ENCODE measurements around the gene SCAI.
A peak's percentile ranks its signal among the peaks of the same experiment; 100 is the strongest.
"Not testable (repeated sequence)": the region's sequence is repeated elsewhere in the genome, so short reads cannot be mapped to it uniquely, and the experiment has no call there.

The SCAI gene

GRCh38 chr9:125150349-125151245 lies 7.3 kb upstream of the SCAI start:
- no peak for DNase-seq (ENCODE audit: low read depth in 3 of 3, low spot score in 1 of 3)

GRCh38 chr9:125147401-125147951 lies 4.1 kb upstream of the SCAI start:
- DNase-seq (ENCODE audit: low read depth in 3 of 3, low spot score in 1 of 3): no peak

GRCh38 chr9:125146247-125146646 lies 2.9 kb upstream of the SCAI start:
- no peak for DNase-seq (ENCODE audit: low read depth in 3 of 3, low spot score in 1 of 3)

GRCh38 chr9:125145425-125145824 lies 2.1 kb upstream of the SCAI start:
- DNase-seq (ENCODE audit: low read depth in 3 of 3, low spot score in 1 of 3): no peak

- DNase-seq (ENCODE audit: low read depth in 3 of 3, low spot score in 1 of 3): no peak
Measured at GRCh38 chr9:125142560-125143376, 560 bp downstream of the SCAI start.

- no peak for DNase-seq (ENCODE audit: low read depth in 3 of 3, low spot score in 1 of 3)
Measured at GRCh38 chr9:125141751-125142150, 1.6 kb downstream of the SCAI start.

GRCh38 chr9:125141251-125141650 lies 2.1 kb downstream of the SCAI start:
- DNase-seq (ENCODE audit: low read depth in 3 of 3, low spot score in 1 of 3): no peak

GRCh38 chr9:125140576-125140975 lies 2.8 kb downstream of the SCAI start:
- no peak for DNase-seq (ENCODE audit: low read depth in 3 of 3, low spot score in 1 of 3)

GRCh38 chr9:125137200-125137599 lies 6.1 kb downstream of the SCAI start:
- no peak for DNase-seq (ENCODE audit: low read depth in 3 of 3, low spot score in 1 of 3)

- DNase-seq (ENCODE audit: low read depth in 3 of 3, low spot score in 1 of 3): no peak
Measured at GRCh38 chr9:125134976-125135375, 8.4 kb downstream of the SCAI start.

- DNase-seq (ENCODE audit: low read depth in 3 of 3, low spot score in 1 of 3): no peak
Measured at GRCh38 chr9:125133403-125134329, 9.7 kb downstream of the SCAI start.

GRCh38 chr9:125131778-125132177 lies 11.6 kb downstream of the SCAI start:
- no peak for DNase-seq (ENCODE audit: low read depth in 3 of 3, low spot score in 1 of 3)

GRCh38 chr9:125126019-125126746 lies 17.1 kb downstream of the SCAI start:
- DNase-seq (ENCODE audit: low read depth in 3 of 3, low spot score in 1 of 3): peak; percentile 36 to 52 (median 51)

GRCh38 chr9:125125523-125125922 lies 17.8 kb downstream of the SCAI start:
- no peak for DNase-seq (ENCODE audit: low read depth in 3 of 3, low spot score in 1 of 3)

GRCh38 chr9:125121146-125121545 lies 22.2 kb downstream of the SCAI start:
- no peak for DNase-seq (ENCODE audit: low read depth in 3 of 3, low spot score in 1 of 3)

- no peak for DNase-seq (ENCODE audit: low read depth in 3 of 3, low spot score in 1 of 3)
Measured at GRCh38 chr9:125119643-125120286, 23.6 kb downstream of the SCAI start.

GRCh38 chr9:125118696-125119095 lies 24.6 kb downstream of the SCAI start:
- DNase-seq (ENCODE audit: low read depth in 3 of 3, low spot score in 1 of 3): not testable (repeated sequence)

GRCh38 chr9:125114503-125114902 lies 28.8 kb downstream of the SCAI start:
- not testable (repeated sequence) for DNase-seq (ENCODE audit: low read depth in 3 of 3, low spot score in 1 of 3)

GRCh38 chr9:125110464-125110863 lies 32.9 kb downstream of the SCAI start:
- DNase-seq (ENCODE audit: low read depth in 3 of 3, low spot score in 1 of 3): no peak

- not testable (repeated sequence) for DNase-seq (ENCODE audit: low read depth in 3 of 3, low spot score in 1 of 3)
Measured at GRCh38 chr9:125108541-125108940, 34.8 kb downstream of the SCAI start.
